HCT116 (cell line): ENCODE results near the gene ACOT8. TPM values are rescaled to one million over a fixed set of nuclear protein-coding genes. Genes with fewer than 3 reads are reported as not detected.

Experiments used
- ATAC-seq: fragments of 200-7000 bp; cut with Tn5 transposase; 2 replicates; pipeline ENCODE4 v1.9.1; 2020; ENCODE audit warnings: mild to moderate bottlenecking, moderate library complexity
- BruUV-seq: library from RNA; stranded (reverse); fragments of 400-500 nt; replicated peaks from 2 replicates; lab custom pipeline; 2021; lab: Mats Ljungman, UMichigan
- CTCF ChIA-PET: fragments of 300-600 bp; sonication (Branson Sonifier 250); formaldehyde crosslinking; loops from one replicate; lab custom pipeline; 2021; ENCODE audit warnings: antibody characterized with exemption; lab: Charles Lee
- POLR2A ChIA-PET: fragments of 300-600, 350-600 bp; sonication (Branson Sonifier 250); formaldehyde crosslinking; loops from one replicate; lab custom pipeline; 2021; ENCODE audit warnings: antibody characterized with exemption; lab: Charles Lee
- RAD21 ChIA-PET, 2 experiments: fragments of 300-600 bp; sonication (Branson Sonifier 250); formaldehyde crosslinking; loops; one replicate each; lab custom pipeline; 2023; ENCODE audit warnings: low total read pairs in 2 of 2; ENCODE audit not compliant: uncharacterized antibody in 2 of 2, unreplicated experiment in 2 of 2, low non-redundant PET in 1 of 2; lab: Charles Lee
- DNase-seq: peaks from one replicate; pipeline ENCODE4 v3.0.0-alpha.2; 2010; ENCODE audit warnings: low read depth, low spot score
- H2AFZ ChIP-seq: fragments of 200-600 bp; shearing (Covaris generic), sonication (generic); 2 replicates; pipeline ENCODE4 v1.6.1; 2017; ENCODE audit warnings: low read depth, mixed run types, mixed read lengths, antibody characterized with exemption, low read length; ENCODE audit not compliant: poor library complexity, severe bottlenecking
- H3K27ac ChIP-seq: 2 replicates; pipeline ENCODE4 v1.5.1; 2012; ENCODE audit warnings: low read depth, low read length
- H3K27me3 ChIP-seq: fragments of 200-600 bp; sonication (generic); 2 replicates; pipeline ENCODE4 v1.6.1; 2016; ENCODE audit warnings: mixed run types, low read length, mixed read lengths; ENCODE audit not compliant: insufficient read depth
- H3K36me3 ChIP-seq, 2 experiments: fragments of 200-500 bp in 1 of 2; fragments of 200-600 bp in 1 of 2; sonication (Bioruptor generic) in 1 of 2; sonication (generic) in 1 of 2; 2 replicates each; pipeline versions ENCODE4 v1.5.1 to v1.6.1; 2014 to 2016; ENCODE audit warnings: low read length in 2 of 2, inconsistent platforms in 1 of 2, mixed read lengths in 1 of 2, mixed run types in 1 of 2; ENCODE audit not compliant: insufficient read depth in 2 of 2, control insufficient read depth in 1 of 2
- H3K4me1 ChIP-seq, 2 experiments: fragments of 200-600 bp in 1 of 2; sonication (generic) in 1 of 2; 2 replicates each; pipeline versions ENCODE4 v1.5.1 to v1.6.1; 2012 to 2017; ENCODE audit warnings: low read length in 2 of 2, inconsistent platforms in 1 of 2, mild to moderate bottlenecking in 1 of 2, mixed read lengths in 1 of 2, mixed run types in 1 of 2, moderate library complexity in 1 of 2; ENCODE audit not compliant: insufficient read depth in 2 of 2, control insufficient read depth in 1 of 2
- H3K4me2 ChIP-seq: fragments of 200-600 bp; sonication (generic); 2 replicates; pipeline ENCODE4 v1.6.1; 2017; ENCODE audit warnings: mixed run types, low read length, mixed read lengths
- H3K4me3 ChIP-seq, 2 experiments: fragments of 200-600 bp in 1 of 2; sonication (generic) in 1 of 2; replicated peaks in 1 of 2; 2 replicates each; pipeline ENCODE4 v1.5.1; 2011 to 2016; ENCODE audit warnings: low read length in 2 of 2, control low read depth in 1 of 2, low read depth in 1 of 2, mild to moderate bottlenecking in 1 of 2, mixed read lengths in 1 of 2, mixed run types in 1 of 2
- H3K79me2 ChIP-seq: fragments of 200-600 bp; sonication (generic); 2 replicates; pipeline ENCODE4 v1.6.1; 2017; ENCODE audit warnings: mild to moderate bottlenecking, mixed run types, low read length, moderate library complexity, mixed read lengths; ENCODE audit not compliant: insufficient read depth
- H3K9ac ChIP-seq: fragments of 200-600 bp; sonication (generic); 2 replicates; pipeline ENCODE4 v1.6.1; 2016; ENCODE audit warnings: low read length, mixed read lengths
- H3K9me2 ChIP-seq: fragments of 200-600 bp; sonication (generic), shearing (Covaris generic); 2 replicates; pipeline ENCODE4 v1.6.1; 2017; ENCODE audit warnings: mixed run types, mild to moderate bottlenecking, moderate library complexity; ENCODE audit not compliant: insufficient read depth
- H3K9me3 ChIP-seq, 2 experiments: fragments of 200-500 bp in 1 of 2; fragments of 200-600 bp in 1 of 2; sonication (Bioruptor generic) in 1 of 2; sonication (generic) in 1 of 2; 2 replicates each; pipeline ENCODE4 v1.6.1; 2014 to 2017; ENCODE audit warnings: low read length in 2 of 2, mixed read lengths in 2 of 2, inconsistent platforms in 1 of 2, low read depth in 1 of 2, mild to moderate bottlenecking in 1 of 2, mixed run types in 1 of 2, moderate library complexity in 1 of 2; ENCODE audit not compliant: control insufficient read depth in 1 of 2, insufficient read depth in 1 of 2
- H4K20me1 ChIP-seq: fragments of 200-600 bp; sonication (generic), shearing (Covaris generic); 2 replicates; pipeline ENCODE4 v1.6.1; 2017; ENCODE audit warnings: mixed run types, mild to moderate bottlenecking, moderate library complexity; ENCODE audit not compliant: insufficient read depth
- CBX3 ChIP-seq: IDR thresholded peaks from 2 replicates; pipeline ENCODE4 v1.6.1; 2012; ENCODE audit warnings: low read depth
- EGR1 ChIP-seq: IDR thresholded peaks from 2 replicates; pipeline ENCODE4 v1.6.1; 2012; ENCODE audit warnings: low read depth
- ELF1 ChIP-seq: IDR thresholded peaks from 2 replicates; pipeline ENCODE4 v1.6.1; 2012; ENCODE audit warnings: low read depth, borderline replicate concordance
- EZH2phosphoT487 ChIP-seq: fragments of 200-600 bp; IDR thresholded peaks from 2 replicates; pipeline ENCODE4 v1.6.1; 2018; ENCODE audit warnings: antibody characterized with exemption, borderline replicate concordance
- POLR2AphosphoS5 ChIP-seq: IDR thresholded peaks from 2 replicates; pipeline ENCODE4 v1.6.1; 2011; ENCODE audit warnings: mild to moderate bottlenecking, low read depth, low read length, moderate library complexity
- RAD21 ChIP-seq: IDR thresholded peaks from 2 replicates; pipeline ENCODE4 v1.6.1; 2012; ENCODE audit warnings: low read depth, mild to moderate bottlenecking
- SIN3A ChIP-seq: IDR thresholded peaks from 2 replicates; pipeline ENCODE4 v1.6.1; 2012; ENCODE audit warnings: low read depth
- SP1 ChIP-seq: IDR thresholded peaks from 2 replicates; pipeline ENCODE4 v1.6.1; 2012; ENCODE audit warnings: low read depth
- TCF7L2 ChIP-seq: IDR thresholded peaks from 2 replicates; pipeline ENCODE4 v1.7.0; 2011; ENCODE audit warnings: borderline replicate concordance, inconsistent platforms; ENCODE audit not compliant: insufficient read depth, insufficient read length; ENCODE audit errors: extremely low read depth
- YY1 ChIP-seq: IDR thresholded peaks from 2 replicates; pipeline ENCODE4 v1.6.1; 2011; ENCODE audit warnings: low read length, low read depth, moderate library complexity, mild to moderate bottlenecking; ENCODE audit not compliant: insufficient replicate concordance; ENCODE audit errors: extremely low read depth
- intact Hi-C: fragments of 100-400 bp; cut with micrococcal nuclease; formaldehyde crosslinking; loops from 2 replicates; pipeline ENCODE4 v1.10.0; 2022
- total RNA-seq: library from RNA; stranded (reverse); gene quantifications from one replicate; pipeline ENCODE4 v1.2.1, GENCODE V29; 2021; ENCODE audit not compliant: unreplicated experiment
- TF ChIP-seq, protein P1 (sequence below): IDR thresholded peaks from 2 replicates; pipeline ENCODE4 v1.6.1; 2012
- TF ChIP-seq, protein P2 (sequence below): IDR thresholded peaks from 2 replicates; pipeline ENCODE4 v1.6.1; 2011; ENCODE audit warnings: mild to moderate bottlenecking, low read length, moderate library complexity; ENCODE audit not compliant: insufficient replicate concordance; ENCODE audit errors: extremely low read depth
- TF ChIP-seq, protein P3 (sequence below): IDR thresholded peaks from 2 replicates; pipeline ENCODE4 v1.6.1; 2012

ACOT8 gene
- total RNA-seq, 1 experiment from 2014 or later, result 12.2 TPM

DNA sequence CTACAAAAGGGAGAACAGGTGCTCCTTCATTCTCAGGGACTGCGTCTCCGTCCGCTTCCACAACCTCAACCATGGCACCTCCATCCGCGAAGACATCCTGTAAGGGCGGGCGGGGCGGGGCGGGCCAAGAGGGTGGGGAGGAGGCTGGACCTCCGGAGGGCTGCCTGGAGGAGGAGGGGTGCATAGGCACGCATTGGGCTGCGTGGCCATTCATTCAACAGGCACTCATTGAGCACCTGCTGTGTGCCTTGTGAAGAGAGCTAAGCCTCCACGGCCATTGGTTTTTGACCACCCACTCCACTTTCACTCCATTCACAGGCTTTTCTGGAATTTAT, 657 bp upstream of the ACOT8 start (continued):
- TF ChIP-seq TCF7L2 (no peak), SIN3A (no peak), SP1 (no peak), ELF1 (no peak)
- TF ChIP-seq, protein P1, sequence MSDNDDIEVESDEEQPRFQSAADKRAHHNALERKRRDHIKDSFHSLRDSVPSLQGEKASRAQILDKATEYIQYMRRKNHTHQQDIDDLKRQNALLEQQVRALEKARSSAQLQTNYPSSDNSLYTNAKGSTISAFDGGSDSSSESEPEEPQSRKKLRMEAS, result no peak

DNA sequence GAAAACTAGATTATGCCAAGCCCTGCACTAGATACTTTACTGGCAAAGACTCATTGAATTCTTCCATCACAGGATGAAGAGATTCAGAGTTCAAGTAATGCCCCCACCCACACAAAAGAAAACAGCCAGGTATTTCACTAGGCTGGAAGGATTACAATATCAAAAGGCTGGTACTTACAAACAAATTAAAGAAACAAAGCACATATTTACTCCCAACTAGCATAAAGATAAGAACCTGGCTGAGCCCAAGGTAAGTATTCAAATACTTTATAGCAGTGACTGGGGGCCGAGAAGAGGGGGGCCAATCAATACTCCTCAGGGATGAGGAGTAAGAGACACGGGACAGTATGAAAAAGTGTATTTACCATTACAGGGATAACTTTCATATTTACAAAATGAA, 3.7 kb downstream of the ACOT8 start:
- Histone ChIP-seq H3K4me2 (no peak overlapping the region), H3K79me2 (0 out of 2 replicates have a peak, but pooled peaks cover 12% of the 10 kb centered on the region), H3K9me2 (no peaks in the 10 kb centered on the region), H3K27ac (no peak overlapping the region), H3K27me3 (no peaks in the 10 kb centered on the region), H4K20me1 (no peaks in the 10 kb centered on the region), H3K4me3 (no peak overlapping the region), H2AFZ (no peak overlapping the region), H3K36me3 (no peaks in the 10 kb centered on the region), H3K4me1 (peaks cover 0 to 17% of the 10 kb centered on the region in 2 experiments; a peak in 3 of 4 replicates), H3K9me3 (no peaks in the 10 kb centered on the region), H3K9ac (no peak overlapping the region)
- no peak for DNase-seq
- POLR2A ChIA-PET, result no interaction called here
- intact Hi-C loops, result no loop called here
- no TSS peak for BruUV-seq
- RAD21 ChIA-PET, result no interaction called here
- ATAC-seq, result no peak
- TF ChIP-seq EZH2phosphoT487 (no peak), POLR2AphosphoS5 (no peak)
- CTCF ChIA-PET, result no interaction called here

DNA sequence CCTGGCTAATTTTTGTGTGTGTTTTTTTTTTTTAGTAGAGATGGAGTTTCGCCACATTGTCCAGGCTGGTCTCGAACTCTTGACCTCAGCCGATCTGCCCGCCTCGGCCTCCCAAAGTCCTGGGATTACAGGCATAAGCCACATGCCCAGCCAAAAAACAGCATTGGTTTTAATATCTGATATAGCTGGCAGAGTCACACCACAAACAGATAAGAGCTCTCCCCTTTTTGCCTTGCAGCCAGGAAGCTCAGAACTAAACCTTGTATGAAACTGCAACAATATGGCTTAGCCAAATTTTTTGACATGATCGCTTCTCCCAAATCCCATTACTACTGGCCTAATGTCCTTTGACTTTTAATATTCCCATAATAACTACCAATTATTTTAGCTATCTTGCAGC, 4.9 kb downstream of the ACOT8 start:
- no peak overlapping the region for H2AFZ ChIP-seq
- peaks cover 0 to 7% of the 10 kb centered on the region in 2 experiments; a peak in 3 of 4 replicates for H3K4me1 ChIP-seq
- no peaks in the 10 kb centered on the region for H3K9me2 ChIP-seq
- H3K9me3 ChIP-seq, result no peaks in the 10 kb centered on the region
- H4K20me1 ChIP-seq, result no peaks in the 10 kb centered on the region
- no peaks in the 10 kb centered on the region; a peak in 1 of 4 replicates for H3K36me3 ChIP-seq
- intact Hi-C loops, result no loop called here
- H3K9ac ChIP-seq, result no peak overlapping the region
- H3K79me2 ChIP-seq, result 0 out of 2 replicates have a peak, but pooled peaks cover 12% of the 10 kb centered on the region
- H3K4me3 ChIP-seq, result no peak overlapping the region
- no TSS peak for BruUV-seq
- ChIA-PET RAD21 (interaction anchor here in 1 of 2 experiments (0.5 kb wide), 1 partner anchor 1661 kb away, joined by 3 read pairs; no protein-coding TSS in a partner anchor), POLR2A (interaction anchor here (0.7 kb wide), 1 partner anchor 16 kb away, joined by 4 read pairs; no protein-coding TSS in a partner anchor), CTCF (no interaction called here)
- no peak overlapping the region for H3K4me2 ChIP-seq
- no peaks in the 10 kb centered on the region for H3K27me3 ChIP-seq
- no peak overlapping the region for H3K27ac ChIP-seq
- ATAC-seq (no peak), DNase-seq (no peak)
- no peak for TF ChIP-seq YY1
- TF ChIP-seq CBX3, result no peak
- TF ChIP-seq, protein P2, sequence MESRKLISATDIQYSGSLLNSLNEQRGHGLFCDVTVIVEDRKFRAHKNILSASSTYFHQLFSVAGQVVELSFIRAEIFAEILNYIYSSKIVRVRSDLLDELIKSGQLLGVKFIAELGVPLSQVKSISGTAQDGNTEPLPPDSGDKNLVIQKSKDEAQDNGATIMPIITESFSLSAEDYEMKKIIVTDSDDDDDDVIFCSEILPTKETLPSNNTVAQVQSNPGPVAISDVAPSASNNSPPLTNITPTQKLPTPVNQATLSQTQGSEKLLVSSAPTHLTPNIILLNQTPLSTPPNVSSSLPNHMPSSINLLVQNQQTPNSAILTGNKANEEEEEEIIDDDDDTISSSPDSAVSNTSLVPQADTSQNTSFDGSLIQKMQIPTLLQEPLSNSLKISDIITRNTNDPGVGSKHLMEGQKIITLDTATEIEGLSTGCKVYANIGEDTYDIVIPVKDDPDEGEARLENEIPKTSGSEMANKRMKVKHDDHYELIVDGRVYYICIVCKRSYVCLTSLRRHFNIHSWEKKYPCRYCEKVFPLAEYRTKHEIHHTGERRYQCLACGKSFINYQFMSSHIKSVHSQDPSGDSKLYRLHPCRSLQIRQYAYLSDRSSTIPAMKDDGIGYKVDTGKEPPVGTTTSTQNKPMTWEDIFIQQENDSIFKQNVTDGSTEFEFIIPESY, result no peak
- no peak for TF ChIP-seq RAD21
- TF ChIP-seq EGR1, result no peak
- TF ChIP-seq SIN3A, result no peak
- TF ChIP-seq, protein P3, sequence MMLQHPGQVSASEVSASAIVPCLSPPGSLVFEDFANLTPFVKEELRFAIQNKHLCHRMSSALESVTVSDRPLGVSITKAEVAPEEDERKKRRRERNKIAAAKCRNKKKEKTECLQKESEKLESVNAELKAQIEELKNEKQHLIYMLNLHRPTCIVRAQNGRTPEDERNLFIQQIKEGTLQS, result no peak
